ENCODE results near the gene IGFL2. TPM values are rescaled to one million over a fixed set of nuclear protein-coding genes. Genes with fewer than 3 reads are reported as not detected.

The IGFL2 gene
- total RNA-seq = not detected

GRCh38 chr19:46147791-46148288, at the start of gene IGFL2:
TSS of gene IGFL2 (plus strand) at chr19:46148238. CDS start at chr19:46148279, 41 bp downstream.

DNA sequence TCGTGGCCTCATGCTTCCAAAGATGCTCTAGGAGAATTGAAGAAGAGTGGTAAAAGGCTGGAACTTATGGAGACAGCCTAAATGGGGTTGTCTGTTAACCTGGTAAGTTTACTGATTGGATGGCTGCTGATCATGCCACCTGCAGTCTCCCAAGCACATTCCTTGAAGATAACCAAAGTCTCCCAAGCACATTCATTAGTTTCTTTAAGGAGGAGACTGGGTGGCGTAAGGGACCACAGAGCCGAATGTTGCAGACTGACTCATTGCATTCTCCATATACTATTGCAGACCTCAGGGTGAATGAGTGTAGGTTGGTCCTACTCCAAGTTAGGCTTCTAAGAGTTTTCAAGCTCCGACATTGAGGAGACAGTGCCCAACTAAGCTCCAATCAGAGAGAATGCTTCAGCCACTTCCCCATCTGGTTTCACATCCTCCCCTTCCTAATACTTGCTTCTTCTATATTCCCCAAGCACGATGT, 23.4 kb upstream of the IGFL2 start, which contains the start of gene IGFL3:
TSS of gene IGFL3 (minus strand) at position 51 of the 478 bp plus-strand sequence. CDS start at position 12, 39 bp downstream.

Other genes starting within 250 kb of the IGFL2 start
- 3.8 TPM for gene MYPOP, start 245.6 kb upstream of the IGFL2 start, total RNA-seq
- gene NANOS2, start 233.5 kb upstream of the IGFL2 start, total RNA-seq = not detected
- gene NOVA2, start 174.4 kb upstream of the IGFL2 start, total RNA-seq = 2.7 TPM
- gene CCDC61, start 152.8 kb upstream of the IGFL2 start, total RNA-seq = 12.9 TPM
- gene PGLYRP1, start 125.2 kb upstream of the IGFL2 start, total RNA-seq = 9.9 TPM
- 0.58 TPM for gene IGFL4, start 107.2 kb upstream of the IGFL2 start, total RNA-seq
- not detected for gene IGFL3, start 23.6 kb upstream of the IGFL2 start, total RNA-seq
- gene IGFL1, start 81.5 kb downstream of the IGFL2 start, total RNA-seq = not detected
- 194 TPM for gene HIF3A, start 148.8 kb downstream of the IGFL2 start, total RNA-seq
- 66.6 TPM for gene PPP5C, start 198.8 kb downstream of the IGFL2 start, total RNA-seq